Stimulated activated CD8-positive, alpha-beta memory T cell treated with anti-CD3 and anti-CD28 coated beads, Interleukin-15, amount 100 ng/mL, for 24 hours (primary cell): ENCODE measurements around the gene DNASE1L2.
"Not testable (repeated sequence)": the region's sequence is repeated elsewhere in the genome, so short reads cannot be mapped to it uniquely, and the experiment has no call there.

Source experiments
- DNase-seq: peaks from one replicate; pipeline ENCODE4 v3.0.0-alpha.2; 2020; ENCODE audit warnings: low read depth

DNASE1L2 gene

GRCh38 chr16:2238838-2239675 is 2.8 kb downstream of the DNASE1L2 start:
- no peak for DNase-seq

- not testable (repeated sequence) for DNase-seq
Measured at GRCh38 chr16:2240331-2240730, 4.1 kb downstream of the DNASE1L2 start.

- DNase-seq: no peak
Measured at GRCh38 chr16:2242598-2242997, 6.4 kb downstream of the DNASE1L2 start.

- DNase-seq: no peak
Measured at GRCh38 chr16:2243031-2243528, 6.8 kb downstream of the DNASE1L2 start.

- DNase-seq: no peak
Measured at GRCh38 chr16:2243781-2244180, 7.5 kb downstream of the DNASE1L2 start.

DNA sequence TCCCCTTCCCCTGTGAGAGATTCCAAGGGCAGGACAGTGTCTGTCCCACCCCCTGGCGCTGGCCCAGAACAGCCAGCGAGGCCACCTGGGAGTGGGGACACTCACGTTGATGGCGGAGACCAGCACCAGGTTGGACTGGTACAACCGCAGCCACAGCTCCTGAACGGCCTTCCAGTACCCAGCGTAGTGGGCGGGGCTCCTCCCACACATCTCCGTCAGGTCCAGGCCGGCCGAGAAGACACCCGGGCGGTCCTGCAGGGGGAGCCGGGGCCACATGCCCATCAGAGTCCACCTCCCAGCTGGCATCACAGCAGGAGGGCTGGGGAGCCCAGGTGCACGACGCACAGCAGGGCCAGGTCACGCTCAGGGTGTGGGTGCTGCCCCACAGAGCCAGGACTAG is 8.1 kb downstream of the DNASE1L2 start:
- DNase-seq: no peak

GRCh38 chr16:2244926-2245795 is 8.9 kb downstream of the DNASE1L2 start:
- no peak for DNase-seq

DNA sequence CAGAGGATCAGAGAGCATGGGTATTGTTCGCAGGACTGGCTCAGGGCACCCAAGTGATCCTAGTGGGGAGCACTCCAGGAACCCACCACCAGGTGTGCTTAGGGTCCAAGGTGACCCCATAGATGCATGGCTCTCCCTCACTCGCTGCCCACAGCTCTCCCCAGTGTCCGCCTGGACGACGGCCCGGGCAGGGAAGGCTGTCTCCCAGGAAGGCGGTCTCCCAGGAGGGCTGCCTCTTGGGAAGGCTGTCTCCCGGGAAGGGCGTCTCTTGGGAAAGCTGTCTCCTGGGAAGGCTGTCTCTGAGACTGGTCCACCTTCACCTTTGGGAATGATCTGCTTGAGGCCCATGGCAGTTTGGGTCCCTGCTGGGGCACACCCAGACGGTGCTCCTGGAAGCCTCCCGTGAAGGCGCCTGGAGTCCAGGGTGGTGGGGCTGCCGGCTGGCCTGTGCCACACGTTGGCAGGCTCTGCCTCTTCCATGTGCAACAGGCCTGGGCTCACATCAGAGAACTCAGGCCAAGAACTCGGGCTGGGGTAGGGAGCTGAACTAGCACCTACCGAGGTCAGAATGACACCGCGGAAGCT is 10.1 kb downstream of the DNASE1L2 start:
- DNase-seq: no peak

GRCh38 chr16:2250652-2251295 is 14.5 kb downstream of the DNASE1L2 start:
- DNase-seq: no peak

GRCh38 chr16:2251296-2252111 is 15.3 kb downstream of the DNASE1L2 start, which contains the start of gene ECI1:
TSS of gene ECI1 (minus strand) at chr16:2251587. CDS start at chr16:2251566, 21 bp downstream.
- peak; percentile 59 for DNase-seq

- DNase-seq: no peak
Measured at GRCh38 chr16:2252806-2253148, 16.5 kb downstream of the DNASE1L2 start.

GRCh38 chr16:2253293-2253692 is 17.0 kb downstream of the DNASE1L2 start:
- DNase-seq: no peak

GRCh38 chr16:2256531-2257140 is 20.4 kb downstream of the DNASE1L2 start:
- no peak for DNase-seq

DNA sequence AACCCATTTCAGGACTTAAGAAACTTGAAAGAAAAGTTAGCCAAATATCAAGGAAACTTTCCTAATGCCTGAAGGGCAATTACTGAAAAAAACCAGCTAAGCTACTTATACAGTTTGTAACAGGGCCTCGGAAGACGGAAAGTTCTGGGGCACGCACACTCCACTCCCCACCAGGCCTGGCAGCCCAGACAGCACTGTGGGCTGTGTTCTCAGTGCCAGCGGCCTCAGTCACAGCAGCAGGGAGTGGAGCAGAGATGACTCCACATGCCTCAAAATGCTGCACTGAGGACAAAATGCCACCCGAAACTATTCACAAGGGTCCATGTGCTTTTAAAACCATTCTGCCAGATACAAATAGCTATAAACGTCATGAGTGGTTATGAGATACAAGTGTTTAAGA is 21.5 kb downstream of the DNASE1L2 start:
- DNase-seq: no peak

- DNase-seq: not testable (repeated sequence)
Measured at GRCh38 chr16:2258530-2258929, 22.3 kb downstream of the DNASE1L2 start.

- DNase-seq: no peak
Measured at GRCh38 chr16:2260250-2260649, 24.0 kb downstream of the DNASE1L2 start.

GRCh38 chr16:2263026-2263425 is 26.8 kb downstream of the DNASE1L2 start:
- not testable (repeated sequence) for DNase-seq

DNA sequence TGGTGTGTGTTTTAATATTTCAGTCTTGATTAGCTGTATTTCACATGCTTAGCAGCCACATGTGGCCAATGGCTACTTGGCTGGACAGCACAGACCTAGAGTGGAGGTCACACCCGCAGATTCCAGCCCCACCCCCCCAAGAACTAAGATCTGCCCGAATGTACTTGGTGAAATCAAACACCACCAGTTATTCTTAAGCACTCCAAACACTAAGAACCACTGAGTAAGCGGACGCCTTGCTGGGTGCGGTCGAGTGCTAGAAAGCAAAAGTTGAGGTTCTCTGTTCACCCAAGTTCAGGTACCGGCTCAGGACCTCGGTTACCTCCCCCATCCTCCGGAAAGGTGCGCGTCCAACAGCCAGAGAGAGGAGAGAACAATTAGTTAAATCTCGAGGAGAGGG is 30.6 kb downstream of the DNASE1L2 start:
- not testable (repeated sequence) for DNase-seq

DNA sequence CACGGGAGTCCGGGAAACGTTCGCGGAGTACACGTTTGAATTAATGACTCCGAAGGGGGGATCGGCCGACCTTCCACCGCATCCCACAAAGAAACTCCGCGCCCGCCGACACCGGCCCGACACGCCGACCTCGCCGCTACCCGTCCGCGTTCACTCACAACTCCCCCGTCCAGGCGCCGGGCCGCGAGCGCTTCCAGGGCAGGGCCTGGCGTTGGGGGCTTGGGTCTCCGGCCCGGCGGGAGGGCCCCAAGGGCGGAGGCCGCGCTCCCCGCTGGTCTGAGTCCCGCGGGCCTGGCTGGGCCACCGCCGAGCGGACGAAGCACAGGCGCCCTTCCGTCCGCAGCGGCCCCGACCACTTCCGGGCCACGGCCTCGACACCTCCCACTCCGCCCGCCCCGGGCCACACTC is 31.3 kb downstream of the DNASE1L2 start:
- DNase-seq: not testable (repeated sequence)

DNA sequence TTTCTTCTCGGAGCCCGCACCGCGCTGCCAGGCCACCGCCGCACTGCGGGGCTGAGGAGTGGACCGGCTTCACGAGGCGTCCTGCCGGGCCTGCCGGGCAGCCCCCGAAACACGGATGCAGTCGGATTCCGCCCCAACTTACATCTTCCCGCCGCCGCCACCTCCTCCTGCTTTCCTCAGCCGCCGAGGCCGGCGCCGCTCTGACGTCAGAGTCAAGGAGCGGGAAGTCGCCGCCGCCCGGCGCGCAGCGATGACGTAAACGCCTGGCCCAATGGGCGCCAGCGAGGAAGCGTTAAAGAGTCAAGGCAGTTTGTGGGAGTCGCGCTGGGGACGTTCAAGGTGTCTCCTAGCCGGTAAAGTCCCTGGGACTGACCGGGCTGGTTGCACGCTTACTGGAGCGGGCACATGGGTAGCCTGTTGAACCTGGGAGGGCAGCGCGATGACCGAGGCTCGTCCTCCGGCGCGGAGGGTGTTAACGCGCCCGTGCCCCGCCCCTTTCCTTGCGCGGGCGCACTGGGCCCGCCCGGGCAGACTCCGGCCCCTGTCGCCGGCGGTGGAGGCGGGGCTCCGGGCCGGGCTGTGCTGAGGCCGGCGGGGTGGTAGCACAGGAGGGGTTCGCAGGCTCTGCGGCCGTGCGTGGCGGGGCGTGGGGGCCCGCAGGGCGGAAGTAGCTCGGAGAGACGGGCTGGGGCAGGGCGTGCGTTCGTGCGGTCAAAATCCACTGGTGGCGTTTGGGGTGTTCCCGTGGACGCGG is 31.8 kb downstream of the DNASE1L2 start, which contains the start of gene RNPS1:
Gene RNPS1 (minus strand): TSS at position 214 of the 754 bp plus-strand sequence. CDS start 3,483 bp downstream, outside the sequence.
- peak; percentile 98 for DNase-seq
